GM06990 (cell line): ENCODE data around the gene FOXA2.

Experiments used
- DNase-seq: peaks from one replicate; pipeline ENCODE4 v3.0.0-alpha.2; 2011; ENCODE audit not compliant: insufficient read length; ENCODE audit errors: extremely low read depth
- H3K27me3 ChIP-seq: replicated peaks from 2 replicates; pipeline ENCODE4 v1.6.0; 2011; ENCODE audit warnings: low read length; ENCODE audit not compliant: control insufficient read depth, insufficient read depth
- H3K36me3 ChIP-seq: 2 replicates; pipeline ENCODE4 v1.5.1; 2011; ENCODE audit warnings: low read length; ENCODE audit not compliant: control insufficient read depth, insufficient read depth
- H3K4me3 ChIP-seq: replicated peaks from 2 replicates; pipeline ENCODE4 v1.5.1; 2011; ENCODE audit warnings: low read depth, mild to moderate bottlenecking, control low read depth, low read length
- TF ChIP-seq, protein P1 (sequence below): IDR thresholded peaks from 2 replicates; pipeline ENCODE4 v1.5.1; 2011; ENCODE audit warnings: low read length, control low read depth, mild to moderate bottlenecking, inconsistent platforms; ENCODE audit not compliant: insufficient read depth, poor library complexity, severe bottlenecking

The FOXA2 gene

DNA sequence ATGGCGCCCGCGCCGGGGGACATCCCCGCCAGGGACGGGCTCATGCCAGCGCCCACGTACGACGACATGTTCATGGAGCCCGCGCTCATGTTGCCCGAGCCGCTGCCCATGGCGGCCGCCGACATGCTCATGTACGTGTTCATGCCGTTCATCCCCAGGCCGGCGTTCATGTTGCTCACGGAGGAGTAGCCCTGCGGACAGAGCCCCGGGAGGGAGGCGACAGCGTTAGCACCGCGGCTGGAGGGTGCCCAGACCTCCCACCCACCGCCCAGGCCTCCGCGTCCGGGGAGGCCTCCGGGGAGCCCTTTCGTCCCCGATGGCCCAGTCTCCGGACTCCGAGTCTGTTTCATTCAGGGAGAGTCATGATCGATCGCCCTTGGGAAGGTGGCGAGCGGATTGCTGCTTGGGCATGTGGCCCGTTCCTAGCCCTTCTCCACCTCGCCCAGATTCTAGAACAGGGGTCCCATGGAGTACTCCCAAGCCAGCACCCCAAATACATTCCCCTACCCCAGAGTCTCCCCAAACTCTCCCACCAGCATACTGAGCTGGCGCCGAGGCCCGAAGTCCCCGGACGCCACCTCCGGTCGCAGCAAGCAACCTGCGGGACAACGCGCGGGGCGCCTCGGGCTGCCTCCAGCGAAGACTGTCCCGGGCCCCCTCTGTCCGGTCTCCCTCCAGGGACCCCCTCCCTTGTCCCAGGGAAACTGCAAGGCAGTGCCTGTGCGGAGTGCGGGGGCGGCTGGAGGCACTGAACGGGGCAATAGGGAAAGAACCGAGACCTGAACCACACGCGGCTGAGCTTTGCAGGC, 1.2 kb downstream of the FOXA2 start:
- no peak overlapping the region for H3K4me3 ChIP-seq
- TF ChIP-seq, protein P1, sequence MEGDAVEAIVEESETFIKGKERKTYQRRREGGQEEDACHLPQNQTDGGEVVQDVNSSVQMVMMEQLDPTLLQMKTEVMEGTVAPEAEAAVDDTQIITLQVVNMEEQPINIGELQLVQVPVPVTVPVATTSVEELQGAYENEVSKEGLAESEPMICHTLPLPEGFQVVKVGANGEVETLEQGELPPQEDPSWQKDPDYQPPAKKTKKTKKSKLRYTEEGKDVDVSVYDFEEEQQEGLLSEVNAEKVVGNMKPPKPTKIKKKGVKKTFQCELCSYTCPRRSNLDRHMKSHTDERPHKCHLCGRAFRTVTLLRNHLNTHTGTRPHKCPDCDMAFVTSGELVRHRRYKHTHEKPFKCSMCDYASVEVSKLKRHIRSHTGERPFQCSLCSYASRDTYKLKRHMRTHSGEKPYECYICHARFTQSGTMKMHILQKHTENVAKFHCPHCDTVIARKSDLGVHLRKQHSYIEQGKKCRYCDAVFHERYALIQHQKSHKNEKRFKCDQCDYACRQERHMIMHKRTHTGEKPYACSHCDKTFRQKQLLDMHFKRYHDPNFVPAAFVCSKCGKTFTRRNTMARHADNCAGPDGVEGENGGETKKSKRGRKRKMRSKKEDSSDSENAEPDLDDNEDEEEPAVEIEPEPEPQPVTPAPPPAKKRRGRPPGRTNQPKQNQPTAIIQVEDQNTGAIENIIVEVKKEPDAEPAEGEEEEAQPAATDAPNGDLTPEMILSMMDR: no peak
- no peak for DNase-seq
- no peaks in the 10 kb centered on the region for H3K36me3 ChIP-seq
- H3K27me3 ChIP-seq: no peaks in the 10 kb centered on the region; the same call in 1 of the 2 replicates

DNA sequence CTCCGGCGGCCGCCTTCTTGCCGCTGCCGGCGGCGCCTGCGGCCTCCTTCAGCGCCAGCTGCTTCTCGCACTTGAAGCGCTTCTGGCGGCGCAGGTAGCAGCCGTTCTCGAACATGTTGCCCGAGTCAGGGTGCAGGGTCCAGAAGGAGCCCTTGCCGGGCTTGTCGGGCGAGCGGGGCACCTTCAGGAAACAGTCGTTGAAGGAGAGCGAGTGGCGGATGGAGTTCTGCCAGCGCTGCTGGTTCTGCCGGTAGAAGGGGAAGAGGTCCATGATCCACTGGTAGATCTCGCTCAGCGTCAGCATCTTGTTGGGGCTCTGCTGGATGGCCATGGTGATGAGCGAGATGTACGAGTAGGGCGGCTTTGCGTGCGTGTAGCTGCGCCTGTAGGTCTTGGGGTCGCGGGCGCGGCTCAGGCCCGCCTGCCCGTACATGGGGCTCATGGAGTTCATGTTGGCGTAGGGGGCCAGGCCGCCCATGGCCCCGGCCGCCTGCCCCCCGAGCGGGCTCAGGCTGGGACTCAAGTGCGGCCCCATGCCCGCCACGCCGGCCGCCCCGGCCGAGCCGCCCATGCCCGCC, 1.9 kb downstream of the FOXA2 start:
- H3K4me3 ChIP-seq: no peak overlapping the region
- no peaks in the 10 kb centered on the region; the same call in 1 of the 2 replicates for H3K27me3 ChIP-seq
- no peak for DNase-seq
- TF ChIP-seq, protein P1: no peak
- no peaks in the 10 kb centered on the region for H3K36me3 ChIP-seq

DNA sequence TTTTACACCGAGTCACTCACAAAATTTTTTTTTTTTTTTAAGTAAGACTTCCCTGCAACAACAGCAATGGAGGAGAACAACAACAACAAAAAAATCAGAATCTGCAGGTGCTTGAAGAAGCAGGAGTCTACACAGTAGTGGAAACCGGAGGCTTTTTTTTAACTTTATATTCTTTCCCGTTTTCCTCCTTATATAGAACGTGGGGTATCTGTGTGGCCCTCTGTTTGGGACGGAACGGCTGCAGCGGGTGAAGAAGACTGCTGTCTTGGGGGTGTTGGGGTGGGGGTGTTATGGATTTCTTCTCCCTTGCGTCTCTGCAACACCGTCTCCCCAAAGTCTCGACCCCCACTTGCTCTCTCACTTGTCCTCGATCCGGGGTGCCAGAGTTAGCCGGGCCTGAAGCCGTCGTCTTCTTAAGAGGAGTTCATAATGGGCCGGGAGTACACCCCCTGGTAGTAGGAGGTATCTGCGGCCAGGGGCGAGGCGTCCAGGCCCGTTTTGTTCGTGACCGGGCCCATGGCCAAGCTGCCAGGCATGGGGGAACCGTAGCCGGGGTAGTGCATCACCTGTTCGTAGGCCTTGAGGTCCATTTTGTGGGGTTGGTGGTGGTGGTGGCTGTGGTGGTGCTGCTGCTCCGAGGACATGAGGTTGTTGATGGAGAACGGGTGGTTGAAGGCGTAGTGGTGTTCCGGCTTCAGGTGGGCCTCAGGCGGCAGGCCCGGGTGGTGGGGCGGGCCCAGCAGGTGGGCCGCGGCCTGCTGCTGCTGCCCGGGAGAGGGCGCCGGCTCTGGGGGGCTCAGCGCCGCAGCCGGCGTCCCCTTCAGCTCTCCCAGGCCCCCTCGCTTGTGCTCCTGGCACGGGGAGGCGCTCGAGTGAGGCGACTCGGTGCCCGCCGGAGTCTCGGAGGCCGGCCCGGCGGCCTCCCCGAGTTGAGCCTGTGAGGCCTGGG, 2.7 kb downstream of the FOXA2 start:
- Histone ChIP-seq H3K27me3 (no peaks in the 10 kb centered on the region; the same call in 1 of the 2 replicates), H3K4me3 (no peak overlapping the region), H3K36me3 (no peaks in the 10 kb centered on the region)
- DNase-seq: no peak
- TF ChIP-seq, protein P1: no peak

DNA sequence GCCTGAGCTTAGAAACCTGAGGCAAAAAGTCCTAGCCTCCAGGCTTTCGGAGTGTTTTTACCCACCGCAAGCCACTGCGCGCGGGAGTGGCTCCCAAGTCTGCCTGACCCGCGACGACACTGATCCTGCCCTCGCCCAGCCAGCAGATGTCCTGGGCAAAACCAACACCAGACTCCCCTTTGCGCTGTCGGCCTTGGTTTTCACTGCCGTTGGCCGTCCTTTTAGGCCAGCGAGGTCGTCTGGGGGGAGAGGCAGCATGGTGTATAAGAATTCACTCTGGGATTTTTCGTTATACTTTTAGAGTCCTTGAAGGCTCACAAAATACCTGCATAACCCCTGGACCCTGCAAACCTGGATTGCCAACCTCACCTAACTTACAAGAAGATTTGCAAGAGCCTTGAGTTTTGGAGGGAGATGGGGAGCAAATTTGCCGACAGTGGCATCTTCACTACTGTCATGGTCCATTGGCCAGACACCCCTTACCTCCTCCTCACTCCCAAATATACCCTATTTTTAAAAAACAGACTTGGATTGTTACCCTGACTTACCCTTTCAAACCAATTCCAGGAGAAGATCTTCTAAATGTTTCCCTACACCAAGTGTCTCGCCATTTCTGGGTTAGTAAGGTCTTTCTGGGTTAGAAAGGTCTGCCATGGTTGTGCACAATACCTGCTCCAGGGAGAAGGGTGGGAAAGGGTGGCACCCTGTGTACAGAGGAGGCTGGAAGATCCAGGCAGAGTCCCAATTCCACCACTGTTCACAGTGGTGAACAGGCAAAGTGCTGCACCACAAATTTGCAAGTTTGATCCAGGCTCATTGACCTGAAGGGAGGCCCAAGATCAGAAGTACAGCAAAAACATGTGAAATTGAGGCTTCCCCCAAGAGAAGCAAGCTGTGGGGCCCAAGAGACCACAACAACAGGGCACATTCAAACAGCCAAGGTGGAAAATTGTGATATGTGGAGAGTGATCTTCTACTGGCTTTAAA, 4.4 kb downstream of the FOXA2 start:
- Histone ChIP-seq H3K36me3 (no peaks in the 10 kb centered on the region), H3K27me3 (no peaks in the 10 kb centered on the region; the same call in 1 of the 2 replicates), H3K4me3 (no peak overlapping the region)
- no peak for DNase-seq
- TF ChIP-seq, protein P1: no peak

- TF ChIP-seq, protein P1: no peak
- no peak for DNase-seq
- Histone ChIP-seq H3K27me3 (no peaks in the 10 kb centered on the region; the same call in 1 of the 2 replicates), H3K36me3 (no peaks in the 10 kb centered on the region), H3K4me3 (no peak overlapping the region)
Measured at GRCh38 chr20:22579119-22579427, 5.3 kb downstream of the FOXA2 start.
